K562 (cell line): Measurements from ENCODE around the gene SRPK3. TPM values are rescaled to one million over a fixed set of nuclear protein-coding genes. Genes with fewer than 3 reads are reported as not detected.

ENCODE experiments used
- ATAC-seq: fragments of 200-7000 bp; cut with Tn5 transposase; 3 replicates; pipeline ENCODE4 v1.9.1; 2020; ENCODE audit warnings: moderate library complexity
- BruUV-seq: library from RNA; stranded (reverse); fragments of 400-500 nt; replicated peaks from 2 replicates; lab custom pipeline; 2021; lab: Mats Ljungman, UMichigan
- CTCF ChIA-PET: fragments of 300-600 bp; formaldehyde crosslinking; extraction: SDS; loops from one replicate; lab custom pipeline; 2021; ENCODE audit warnings: low intra/inter-chr PET ratio; lab: Yijun Ruan, JAX
- POLR2A ChIA-PET: fragments of 300-600, 350-650 bp; sonication (Branson Sonifier 250); formaldehyde crosslinking; extraction: SDS; loops from one replicate; lab custom pipeline; 2021; ENCODE audit warnings: antibody characterized with exemption, inconsistent platforms; lab: Yijun Ruan, JAX
- DNase-seq, 4 experiments: peaks; one replicate each; pipeline versions ENCODE4 v3.0.0 to v3.0.0-alpha.2; 2011 to 2018; ENCODE audit warnings: low spot score in 3 of 4, mixed read lengths in 3 of 4; ENCODE audit errors: extremely low read depth in 1 of 4
- FAIRE-seq: peaks from 2 replicates; lab custom pipeline; 2011; peaks lifted over from hg19 to GRCh38; lab: Jason Lieb, UNC
- H2AFZ ChIP-seq: 2 replicates; pipeline ENCODE4 v1.6.0; 2011; ENCODE audit warnings: low read depth, low read length, control low read depth, inconsistent platforms
- H3K27ac ChIP-seq: fragments of 200-600 bp; 3 replicates; pipeline ENCODE4 v1.8.0; 2011; ENCODE audit warnings: low read depth, mild to moderate bottlenecking, control low read depth, inconsistent platforms, low read length, moderate library complexity, mixed read lengths; ENCODE audit errors: extremely low read depth
- H3K27me3 ChIP-seq, 2 experiments: fragments of 300-600 bp in 1 of 2; 2 replicates in 1 of 2; 3 replicates in 1 of 2; pipeline versions ENCODE4 v1.6.0 to v1.8.0; 2011; ENCODE audit warnings: inconsistent platforms in 2 of 2, low read length in 2 of 2, mild to moderate bottlenecking in 1 of 2, mixed read lengths in 1 of 2, moderate library complexity in 1 of 2; ENCODE audit not compliant: control insufficient read depth in 2 of 2, insufficient read depth in 2 of 2
- H3K36me3 ChIP-seq: fragments of 300-600 bp; 3 replicates; pipeline ENCODE4 v1.8.0; 2011; ENCODE audit warnings: mild to moderate bottlenecking, low read length, inconsistent platforms; ENCODE audit not compliant: control insufficient read depth, insufficient read depth
- H3K4me1 ChIP-seq, 2 experiments: fragments of 200-600 bp in 1 of 2; replicated peaks in 1 of 2; 2 replicates in 1 of 2; 3 replicates in 1 of 2; pipeline versions ENCODE4 v1.5.1 to v1.8.0; 2011; ENCODE audit warnings: inconsistent platforms in 2 of 2, low read length in 2 of 2, mild to moderate bottlenecking in 1 of 2, mixed read lengths in 1 of 2, moderate library complexity in 1 of 2; ENCODE audit not compliant: control insufficient read depth in 2 of 2, insufficient read depth in 2 of 2
- H3K4me2 ChIP-seq: 2 replicates; pipeline ENCODE4 v1.6.1; 2011; ENCODE audit warnings: low read length, control low read depth, inconsistent platforms, mixed read lengths; ENCODE audit not compliant: insufficient read depth
- H3K4me3 ChIP-seq: fragments of 200-600 bp; sonication (generic), shearing (Covaris generic); 2 replicates; pipeline ENCODE4 v1.5.1; 2016; ENCODE audit warnings: control low read depth, inconsistent platforms
- H3K79me2 ChIP-seq: fragments of 200-600 bp; 3 replicates; pipeline ENCODE4 v1.8.0; 2011; ENCODE audit warnings: low read length, inconsistent platforms; ENCODE audit not compliant: control insufficient read depth, insufficient read depth
- H3K9ac ChIP-seq, 2 experiments: 2 replicates each; pipeline versions ENCODE4 v1.6.0 to v1.6.1; 2011; ENCODE audit warnings: low read depth in 2 of 2, low read length in 2 of 2, control low read depth in 1 of 2, inconsistent platforms in 1 of 2, mild to moderate bottlenecking in 1 of 2, mixed read lengths in 1 of 2; ENCODE audit not compliant: insufficient read depth in 1 of 2
- H3K9me1 ChIP-seq: one replicate; pipeline ENCODE4 v1.6.0; 2011; ENCODE audit warnings: inconsistent platforms, mild to moderate bottlenecking, low read length, moderate library complexity; ENCODE audit not compliant: control insufficient read depth, insufficient read depth
- H3K9me3 ChIP-seq: replicated peaks from 2 replicates; pipeline ENCODE4 v1.5.1; 2011; ENCODE audit warnings: low read depth, low read length, inconsistent platforms; ENCODE audit not compliant: control insufficient read depth, insufficient read depth
- H4K20me1 ChIP-seq: replicated peaks from 2 replicates; pipeline ENCODE4 v1.6.1; 2011; ENCODE audit warnings: low read length, inconsistent platforms, mixed read lengths; ENCODE audit not compliant: control insufficient read depth, insufficient read depth
- HDAC3 ChIP-seq: fragments of 450-650 bp; IDR thresholded peaks from 2 replicates; pipeline ENCODE4 v1.6.1; 2018; ENCODE audit warnings: borderline replicate concordance, mild to moderate bottlenecking, moderate library complexity; ENCODE audit not compliant: partially characterized antibody
- ZBTB17 ChIP-seq: fragments of 450-650 bp; formaldehyde crosslinking; IDR thresholded peaks from 2 replicates; pipeline ENCODE4 v1.4.0; 2020; ENCODE audit warnings: mild to moderate bottlenecking
- WGBS: fragments of 100-300 bp; shearing (Covaris generic); methylation state at CpG from one replicate; pipeline ENCODE4 v1.1.6; 2016; ENCODE audit warnings: low coverage, mixed read lengths; ENCODE audit not compliant: insufficient coverage; ENCODE audit errors: missing lambda C conversion rate; 5-methylcytosine and 5-hydroxymethylcytosine counted together
- in situ Hi-C: fragments of 300-500 bp; cut with MboI; formaldehyde crosslinking; loops from 4 replicates; pipeline ENCODE4 v1.15.0; 2018; ENCODE audit warnings: inconsistent platforms, mixed read lengths
- intact Hi-C: fragments of 100-400 bp; cut with micrococcal nuclease; formaldehyde crosslinking; loops from 2 replicates; pipeline ENCODE4 v1.14.2; 2022
- polyA plus RNA-seq, 8 experiments: library from polyadenylated mRNA; depleted of rRNA in 4 of 8; stranded (reverse) in 5 of 8; unstranded in 3 of 8; fragments of >200 nt; fragmentation: Nextera tagmentation in 2 of 8; fragmentation: Illumina TruSeq in 1 of 8; extraction: Ambion mirVana in 2 of 8; extraction: Trizol in 1 of 8; gene quantifications; 2 replicates each; pipeline versions ENCODE4 v1.2.1 to v1.2.3, GENCODE V29; 2011 to 2014; ENCODE audit warnings: inconsistent platforms in 1 of 8, missing spikeins in 1 of 8
- total RNA-seq, 7 experiments: library from RNA; depleted of rRNA in 6 of 7; stranded (reverse); fragments of >200 nt in 6 of 7; fragmentation: Illumina TruSeq in 2 of 7; extraction: Trizol in 2 of 7; gene quantifications; 2 replicates each; pipeline versions ENCODE4 v1.2.1 to v1.2.3, GENCODE V29; 2011 to 2021; ENCODE audit warnings: low replicate concordance in 1 of 7

SRPK3 gene
- total and polyA plus RNA-seq, 9 of the 15 experiments (the other 6 are each of a cell fraction or from before 2014, with no cell fraction given), result 0.01 to 0.09 (median 0.04) TPM; not detected in 2

- DNase-seq (no peak), ATAC-seq (no peak), FAIRE-seq (no peak)
- Histone ChIP-seq H3K4me3 (no peak overlapping the region), H3K9me3 (no peaks in the 10 kb centered on the region), H3K36me3 (no peaks in the 10 kb centered on the region), H3K4me2 (no peak overlapping the region), H2AFZ (no peak overlapping the region), H3K9ac (no peak overlapping the region), H3K27ac (no peak overlapping the region), H3K9me1 (no peaks in the 10 kb centered on the region), H3K4me1 (peaks cover 5 to 27% of the 10 kb centered on the region in 2 experiments; a peak in 4 of 5 replicates), H3K79me2 (no peaks in the 10 kb centered on the region), H3K27me3 (peaks cover 16 to 31% of the 10 kb centered on the region in 2 experiments; a peak in 3 of 5 replicates), H4K20me1 (no peaks in the 10 kb centered on the region; the same call in 1 of the 2 replicates)
- TF ChIP-seq HDAC3 (no peak), ZBTB17 (CRISPR knock-in tag) (no peak)
- BruUV-seq, result no TSS peak
- in situ Hi-C loops, result loop anchor here (5.0 kb wide), 1 partner anchor 317 kb away; no protein-coding TSS in a partner anchor
- WGBS, result 26% methylated on average over 18 of the region's 19 CpGs
- POLR2A ChIA-PET, result no interaction called here
- intact Hi-C loops, result no loop called here
- CTCF ChIA-PET, result no interaction called here
These were observed 33.9 kb downstream of the SRPK3 start for GRCh38 chrX:153814591-153815315.
